Thyroid gland (tissue), 4 donors: ENCODE data around the gene DKK3. TPM values are rescaled to one million over a fixed set of nuclear protein-coding genes. Genes with fewer than 3 reads are reported as not detected.
A peak's percentile ranks its signal among the peaks of the same experiment; 100 is the strongest.

ENCODE experiments used
- DNase-seq, 2 donors: peaks; one replicate each; pipeline ENCODE4 v3.0.0-alpha.2; 2019
- H3K27ac ChIP-seq, 3 donors: fragments of 200-600 bp; sonication (generic); 1 replicate in 2 of 3; 2 replicates in 1 of 3; pipeline ENCODE4 v1.5.1; 2016 to 2019; ENCODE audit warnings: mild to moderate bottlenecking in 1 of 3, moderate library complexity in 1 of 3
- H3K27me3 ChIP-seq: fragments of 200-600 bp; sonication (generic); one replicate; pipeline ENCODE4 v1.5.1; 2019
- H3K36me3 ChIP-seq, 2 donors: fragments of 200-600 bp; sonication (generic); one replicate each; pipeline ENCODE4 v1.5.1; 2016 to 2019
- H3K4me1 ChIP-seq, 2 donors: fragments of 200-600 bp; sonication (generic); one replicate each; pipeline ENCODE4 v1.5.1; 2017 to 2019
- H3K4me3 ChIP-seq, 3 donors: fragments of 200-600 bp; sonication (generic); replicated peaks in 1 of 3; 1 replicate in 2 of 3; 2 replicates in 1 of 3; pipeline ENCODE4 v1.5.1; 2016; ENCODE audit warnings: mild to moderate bottlenecking in 1 of 3
- H3K9me3 ChIP-seq: fragments of 200-600 bp; sonication (generic); one replicate; pipeline ENCODE4 v1.5.1; 2017
- POLR2A ChIP-seq, 2 donors: fragments of 450-650 bp; IDR thresholded peaks; one replicate each; pipeline ENCODE4 v1.6.1; 2017; ENCODE audit warnings: antibody characterized with exemption in 2 of 2, mild to moderate bottlenecking in 2 of 2, moderate library complexity in 1 of 2
- whole genome bisulfite sequencing, 2 donors: methylation state at CpG; one replicate each; pipeline ENCODE4 v1.1.5; 2017; 5-methylcytosine and 5-hydroxymethylcytosine counted together
- intact Hi-C: fragments of 100-400 bp; cut with DNase I; formaldehyde crosslinking; loops from one replicate; pipeline ENCODE4 v1.15.1; 2023
- total RNA-seq, 4 donors: library from RNA; depleted of rRNA; stranded (reverse); fragments of >200 nt; gene quantifications; one replicate each; pipeline ENCODE4 v1.2.3, GENCODE V29; 2016
- TF ChIP-seq, protein P1 (sequence below), 6 experiments: fragments of 200-600 bp in 3 of 6; fragments of 450-650 bp in 3 of 6; sonication (generic) in 3 of 6; IDR thresholded peaks; one replicate each; pipeline ENCODE4 v1.5.1; 2016 to 2019; ENCODE audit warnings: antibody characterized with exemption in 6 of 6, mild to moderate bottlenecking in 2 of 6, inconsistent platforms in 1 of 6, moderate library complexity in 1 of 6

Gene DKK3
- total RNA-seq, 4 donors from 2014 or later, result 15.1 to 72.0 (median 27.3) TPM

GRCh38 chr11:12017865-12018453 lies 9.5 kb upstream of the DKK3 start:
- Histone ChIP-seq H3K9me3 (no peaks in the 10 kb centered on the region), H3K27ac (peak overlapping the region in 1 of 3 donors; percentile 15), H3K36me3 (no peaks in the 10 kb centered on the region), H3K27me3 (no peaks in the 10 kb centered on the region), H3K4me1 (no peaks in the 10 kb centered on the region), H3K4me3 (no peak overlapping the region)
- intact Hi-C loops, result no loop called here
- 71 to 79% methylated on average over 3 of the region's 3 CpGs for WGBS, 2 donors
- TF ChIP-seq POLR2A (IDR thresholded peaks at IDR 0.05), result no peak
- TF ChIP-seq, protein P1, sequence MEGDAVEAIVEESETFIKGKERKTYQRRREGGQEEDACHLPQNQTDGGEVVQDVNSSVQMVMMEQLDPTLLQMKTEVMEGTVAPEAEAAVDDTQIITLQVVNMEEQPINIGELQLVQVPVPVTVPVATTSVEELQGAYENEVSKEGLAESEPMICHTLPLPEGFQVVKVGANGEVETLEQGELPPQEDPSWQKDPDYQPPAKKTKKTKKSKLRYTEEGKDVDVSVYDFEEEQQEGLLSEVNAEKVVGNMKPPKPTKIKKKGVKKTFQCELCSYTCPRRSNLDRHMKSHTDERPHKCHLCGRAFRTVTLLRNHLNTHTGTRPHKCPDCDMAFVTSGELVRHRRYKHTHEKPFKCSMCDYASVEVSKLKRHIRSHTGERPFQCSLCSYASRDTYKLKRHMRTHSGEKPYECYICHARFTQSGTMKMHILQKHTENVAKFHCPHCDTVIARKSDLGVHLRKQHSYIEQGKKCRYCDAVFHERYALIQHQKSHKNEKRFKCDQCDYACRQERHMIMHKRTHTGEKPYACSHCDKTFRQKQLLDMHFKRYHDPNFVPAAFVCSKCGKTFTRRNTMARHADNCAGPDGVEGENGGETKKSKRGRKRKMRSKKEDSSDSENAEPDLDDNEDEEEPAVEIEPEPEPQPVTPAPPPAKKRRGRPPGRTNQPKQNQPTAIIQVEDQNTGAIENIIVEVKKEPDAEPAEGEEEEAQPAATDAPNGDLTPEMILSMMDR (IDR thresholded peaks at IDR 0.05), result no peak
- DNase-seq, result no peak

DNA sequence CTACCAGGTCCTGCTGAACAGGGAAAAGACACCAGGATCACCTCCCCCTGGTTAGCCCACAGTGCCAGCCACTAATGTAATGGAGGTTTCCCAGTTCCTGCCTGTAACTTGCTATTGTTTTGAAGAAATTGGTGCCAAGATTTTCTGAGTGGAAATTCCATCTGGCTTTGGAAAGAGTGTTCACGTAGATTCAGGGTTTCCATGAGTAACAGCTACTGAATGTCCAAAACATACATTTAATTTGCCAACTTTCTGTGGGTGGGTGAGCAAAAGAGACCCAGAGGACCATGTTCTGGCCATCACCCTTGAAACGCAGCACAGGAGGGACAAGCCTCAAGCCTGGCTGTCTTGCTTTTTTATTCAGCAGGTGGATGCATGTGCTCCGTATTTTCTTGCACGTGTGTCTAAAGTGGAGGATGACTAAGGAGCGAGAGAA lies 8.8 kb upstream of the DKK3 start:
- WGBS, 2 donors, result 45 to 73% methylated on average over 5 of the region's 5 CpGs
- H3K4me1 ChIP-seq, result no peaks in the 10 kb centered on the region
- H3K9me3 ChIP-seq, result no peaks in the 10 kb centered on the region
- H3K36me3 ChIP-seq, result no peaks in the 10 kb centered on the region
- no peaks in the 10 kb centered on the region for H3K27me3 ChIP-seq
- TF ChIP-seq, protein P1 (IDR thresholded peaks at IDR 0.05), result no peak
- TF ChIP-seq POLR2A (IDR thresholded peaks at IDR 0.05), result no peak
- no peak for DNase-seq
- intact Hi-C loops, result no loop called here
- H3K27ac ChIP-seq, result no peak overlapping the region
- H3K4me3 ChIP-seq, result no peak overlapping the region

- WGBS, 2 donors, result 82 to 90% methylated on average over 2 of the region's 2 CpGs
- Histone ChIP-seq H3K9me3 (no peaks in the 10 kb centered on the region), H3K4me1 (no peaks in the 10 kb centered on the region), H3K4me3 (no peak overlapping the region), H3K36me3 (no peaks in the 10 kb centered on the region), H3K27ac (no peak overlapping the region), H3K27me3 (no peaks in the 10 kb centered on the region)
- DNase-seq, result no peak
- no peak for TF ChIP-seq POLR2A (IDR thresholded peaks at IDR 0.05)
- TF ChIP-seq, protein P1 (IDR thresholded peaks at IDR 0.05), result no peak
- intact Hi-C loops, result no loop called here
These were observed 7.8 kb upstream of the DKK3 start for GRCh38 chr11:12016246-12016645.

DNA sequence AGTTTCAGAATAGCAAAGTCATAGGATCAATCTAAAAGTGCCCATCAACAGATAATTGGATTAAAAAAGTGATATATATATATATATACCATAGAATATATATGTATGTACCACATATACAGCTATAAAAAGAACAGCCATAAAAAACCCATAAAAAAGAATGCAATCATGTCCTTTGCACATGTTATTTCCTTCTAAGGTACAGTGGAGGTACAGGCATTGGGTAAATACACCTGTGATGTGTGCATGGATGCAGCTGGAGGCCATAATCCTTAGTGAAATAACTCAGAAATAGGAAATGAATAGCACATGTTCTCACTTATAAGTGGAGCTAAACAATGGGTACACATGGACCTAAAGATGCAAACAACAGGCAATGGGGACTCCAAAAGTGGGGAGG lies 7.1 kb upstream of the DKK3 start:
- no peaks in the 10 kb centered on the region for H3K4me1 ChIP-seq
- intact Hi-C loops, result no loop called here
- H3K27ac ChIP-seq, result no peak overlapping the region
- no peaks in the 10 kb centered on the region for H3K9me3 ChIP-seq
- H3K4me3 ChIP-seq, result no peak overlapping the region
- no peak for DNase-seq
- no peaks in the 10 kb centered on the region for H3K27me3 ChIP-seq
- TF ChIP-seq, protein P1 (IDR thresholded peaks at IDR 0.05), result no peak
- no peak for TF ChIP-seq POLR2A (IDR thresholded peaks at IDR 0.05)
- H3K36me3 ChIP-seq, result no peaks in the 10 kb centered on the region

GRCh38 chr11:12013781-12014180 lies 5.4 kb upstream of the DKK3 start:
- intact Hi-C loops, result no loop called here
- Histone ChIP-seq H3K27me3 (no peaks in the 10 kb centered on the region), H3K4me3 (no peak overlapping the region), H3K27ac (no peak overlapping the region), H3K4me1 (no peaks in the 10 kb centered on the region), H3K36me3 (no peaks in the 10 kb centered on the region), H3K9me3 (no peaks in the 10 kb centered on the region)
- 76 to 91% methylated on average over 3 of the region's 3 CpGs for WGBS, 2 donors
- no peak for DNase-seq
- TF ChIP-seq POLR2A (IDR thresholded peaks at IDR 0.05), result no peak
- TF ChIP-seq, protein P1 (IDR thresholded peaks at IDR 0.05), result no peak
